Caki2 (cell line): ENCODE measurements around the gene KLHL35. TPM values are rescaled to one million over a fixed set of nuclear protein-coding genes. Genes with fewer than 3 reads are reported as not detected.

ENCODE experiments used
- DNase-seq: peaks from one replicate; pipeline ENCODE4 v3.0.0-alpha.2; 2015; ENCODE audit warnings: low read depth
- in situ Hi-C: cut with HindIII; loops from 2 replicates; pipeline ENCODE4 v1.10.0; 2016; ENCODE audit warnings: low sequenced_read_pairs, low pct_unique_long_range_greater_than_20kb, mixed read lengths
- total RNA-seq: library from RNA; depleted of rRNA; stranded (reverse); fragments of >200 nt; shearing (Covaris generic); gene quantifications from 2 replicates; pipeline ENCODE4 v1.2.3, GENCODE V29; 2014; ENCODE audit warnings: low replicate concordance; rRNA removed

The KLHL35 gene
- not detected in 2 replicates for total RNA-seq

- in situ Hi-C loops = no loop called here
Measured at GRCh38 chr11:75432911-75433321, at the start of gene KLHL35. Gene KLHL35, minus strand, starts transcription at chr11:75433203. Its CDS starts 2,574 bp downstream, at chr11:75430629.

GRCh38 chr11:75481922-75482606, 49.1 kb upstream of the KLHL35 start:
- DNase-seq = no peak
- in situ Hi-C loops = no loop called here

More at GRCh38 chr11:75432911-75433321, at the start of gene KLHL35:
- no peak for DNase-seq

GRCh38 chr11:75481223-75481921, 48.4 kb upstream of the KLHL35 start:
- in situ Hi-C loops = no loop called here
- DNase-seq = no peak

- in situ Hi-C loops = no loop called here
- DNase-seq = peak; percentile 36
Measured at GRCh38 chr11:75480185-75481175, 47.5 kb upstream of the KLHL35 start.

GRCh38 chr11:75479597-75480145, 46.7 kb upstream of the KLHL35 start:
- in situ Hi-C loops = no loop called here

GRCh38 chr11:75478783-75479596, 46.0 kb upstream of the KLHL35 start:
- no peak for DNase-seq

More at GRCh38 chr11:75479597-75480145, 46.7 kb upstream of the KLHL35 start:
- DNase-seq = no peak

GRCh38 chr11:75477614-75477935, 44.6 kb upstream of the KLHL35 start:
- in situ Hi-C loops = no loop called here
- no peak for DNase-seq

More at GRCh38 chr11:75478783-75479596, 46.0 kb upstream of the KLHL35 start:
- in situ Hi-C loops = no loop called here

- in situ Hi-C loops = no loop called here
- no peak for DNase-seq
Measured at GRCh38 chr11:75476739-75477613, 44.0 kb upstream of the KLHL35 start.

- in situ Hi-C loops = no loop called here
- peak; percentile 8 for DNase-seq
Measured at GRCh38 chr11:75475767-75476650, 43.0 kb upstream of the KLHL35 start.

GRCh38 chr11:75474878-75475766, 42.1 kb upstream of the KLHL35 start:
- in situ Hi-C loops = no loop called here
- no peak for DNase-seq

- in situ Hi-C loops = no loop called here
- no peak for DNase-seq
Measured at GRCh38 chr11:75474240-75474639, 41.2 kb upstream of the KLHL35 start.

GRCh38 chr11:75473684-75474083, 40.7 kb upstream of the KLHL35 start:
- in situ Hi-C loops = no loop called here
- DNase-seq = no peak

- DNase-seq = no peak
- in situ Hi-C loops = no loop called here
Measured at GRCh38 chr11:75472081-75472732, 39.2 kb upstream of the KLHL35 start.

GRCh38 chr11:75471176-75471973, 38.4 kb upstream of the KLHL35 start:
- in situ Hi-C loops = no loop called here
- DNase-seq = peak; percentile 29
